ENCODE measurements around the gene FEM1C. TPM values are rescaled to one million over a fixed set of nuclear protein-coding genes. Genes with fewer than 3 reads are reported as not detected.

Gene FEM1C
- total RNA-seq, 2 experiments from 2014 or later: 15.8 to 15.9 TPM

DNA sequence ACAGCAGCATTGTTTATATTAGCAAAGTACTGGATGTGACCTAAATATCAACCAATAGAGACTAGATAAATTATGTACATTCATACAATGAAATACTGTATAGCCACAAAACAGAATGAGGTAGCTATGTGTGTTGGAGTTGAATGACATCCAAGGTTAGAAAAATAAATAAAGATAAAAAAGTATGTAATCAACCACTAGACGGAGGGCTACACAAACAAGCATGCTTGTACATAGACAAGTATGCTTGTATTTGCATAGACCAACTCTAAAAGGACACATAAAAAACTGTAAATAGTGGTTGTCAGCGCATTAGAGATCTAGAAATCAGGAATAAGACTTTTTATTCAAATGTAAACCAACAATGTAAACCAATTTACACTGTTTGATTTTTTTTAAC is 3.0 kb downstream of the FEM1C start:
- Mint-ChIP-seq H3K27me3 (no peaks in the 10 kb centered on the region), H3K27ac (no peak overlapping the region), H3K4me1 (peaks cover 67% of the 10 kb centered on the region), H3K4me3 (peak overlapping the region; percentile 96), H3K36me3 (ENCODE audit: low read depth) (peaks cover 78% of the 10 kb centered on the region), H3K9me3 (ENCODE audit: low read depth) (peaks cover 10% of the 10 kb centered on the region)
- DNase-seq (no peak), ATAC-seq (no peak)
- intact Hi-C loops (cut with DNase I, micrococcal nuclease): no loop called here
- POLR2A ChIA-PET: no interaction called here
- CTCF ChIA-PET: no interaction called here

GRCh38 chr5:115535479-115536035 is 9.0 kb downstream of the FEM1C start:
- ChIA-PET CTCF (interaction anchor here (0.8 to 2.0 kb wide), 3 partner anchors 9 to 99 kb away, joined by 3 to 7 read pairs (median 4); no protein-coding TSS in a partner anchor), POLR2A (no interaction called here)
- H3K27ac Mint-ChIP-seq: no peak overlapping the region
- no peak for DNase-seq
- no peaks in the 10 kb centered on the region for H3K27me3 Mint-ChIP-seq
- peaks cover 5% of the 10 kb centered on the region for H3K9me3 Mint-ChIP-seq (ENCODE audit: low read depth)
- intact Hi-C loops (cut with DNase I, micrococcal nuclease): no loop called here
- H3K4me1 Mint-ChIP-seq: peaks cover 78% of the 10 kb centered on the region
- H3K36me3 Mint-ChIP-seq (ENCODE audit: low read depth): peaks cover 62% of the 10 kb centered on the region
- no peak overlapping the region for H3K4me3 Mint-ChIP-seq
- no peak for ATAC-seq

DNA sequence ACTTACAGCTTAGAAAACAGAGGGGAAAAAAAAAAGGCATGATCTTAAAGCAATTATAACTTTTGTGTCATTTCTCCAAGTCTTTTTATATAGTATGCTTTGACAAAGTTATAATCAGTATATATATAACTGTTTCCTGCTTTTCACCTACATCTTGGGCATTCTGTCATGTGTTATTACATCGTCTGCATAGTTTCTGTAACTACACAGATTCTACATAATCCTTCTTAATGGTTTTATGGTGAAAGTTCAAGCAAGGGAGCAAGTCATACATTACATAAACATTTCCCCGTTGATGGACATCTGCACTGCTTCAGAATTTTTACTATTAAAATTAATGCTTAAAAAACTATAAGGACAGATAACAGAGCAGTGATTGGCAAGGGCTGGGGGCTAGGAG is 12.1 kb downstream of the FEM1C start:
- Mint-ChIP-seq H3K27me3 (no peaks in the 10 kb centered on the region), H3K27ac (no peak overlapping the region), H3K4me3 (no peak overlapping the region), H3K36me3 (ENCODE audit: low read depth) (peaks cover 48% of the 10 kb centered on the region), H3K4me1 (peaks cover 71% of the 10 kb centered on the region), H3K9me3 (ENCODE audit: low read depth) (peaks cover 5% of the 10 kb centered on the region)
- ATAC-seq (no peak), DNase-seq (no peak)
- CTCF ChIA-PET: interaction anchor here (1.2 kb wide), 1 partner anchor 299 kb away, joined by 3 read pairs; no protein-coding TSS in a partner anchor
- POLR2A ChIA-PET: no interaction called here
- intact Hi-C loops (cut with DNase I, micrococcal nuclease): no loop called here

GRCh38 chr5:115531787-115532367 is 12.7 kb downstream of the FEM1C start:
- Mint-ChIP-seq H3K4me1 (peaks cover 66% of the 10 kb centered on the region), H3K36me3 (ENCODE audit: low read depth) (peaks cover 45% of the 10 kb centered on the region), H3K4me3 (no peak overlapping the region), H3K9me3 (ENCODE audit: low read depth) (peaks cover 5% of the 10 kb centered on the region), H3K27ac (no peak overlapping the region), H3K27me3 (no peaks in the 10 kb centered on the region)
- ChIA-PET POLR2A (no interaction called here), CTCF (interaction anchor here (1.2 kb wide), 1 partner anchor 300 kb away, joined by 3 read pairs; no protein-coding TSS in a partner anchor)
- DNase-seq (no peak), ATAC-seq (no peak)
- intact Hi-C loops (cut with DNase I, micrococcal nuclease): no loop called here

- ATAC-seq: no peak
These were observed 13.2 kb downstream of the FEM1C start for GRCh38 chr5:115531380-115531779.

DNA sequence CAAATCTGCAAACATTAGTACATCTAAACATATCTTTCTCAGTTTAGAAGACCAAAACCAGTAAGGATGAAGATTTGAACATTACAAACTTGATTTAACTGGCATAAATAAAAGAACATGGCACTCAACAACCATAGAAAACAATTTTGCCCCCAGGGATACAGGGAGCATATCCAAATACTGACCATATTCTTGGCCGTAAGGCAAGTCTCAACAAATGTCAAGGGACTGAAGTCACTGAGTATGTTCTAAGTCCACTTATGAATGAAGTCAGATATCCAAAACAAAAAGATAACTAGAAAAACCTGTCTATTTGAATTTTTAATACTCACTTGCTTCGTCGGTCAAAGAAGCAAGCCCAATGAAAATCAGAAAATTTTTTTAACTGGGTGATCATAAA is 14.1 kb downstream of the FEM1C start:
- Mint-ChIP-seq H3K27ac (no peak overlapping the region), H3K4me3 (no peak overlapping the region), H3K36me3 (ENCODE audit: low read depth) (peaks cover 42% of the 10 kb centered on the region), H3K27me3 (no peaks in the 10 kb centered on the region), H3K4me1 (peaks cover 56% of the 10 kb centered on the region), H3K9me3 (ENCODE audit: low read depth) (peaks cover 2% of the 10 kb centered on the region)
- ATAC-seq (no peak), DNase-seq (no peak)
- ChIA-PET CTCF (no interaction called here), POLR2A (no interaction called here)
- intact Hi-C loops (cut with DNase I, micrococcal nuclease): no loop called here

More at GRCh38 chr5:115531380-115531779, 13.2 kb downstream of the FEM1C start:
- Mint-ChIP-seq H3K27me3 (no peaks in the 10 kb centered on the region), H3K27ac (no peak overlapping the region), H3K36me3 (ENCODE audit: low read depth) (peaks cover 45% of the 10 kb centered on the region), H3K4me1 (peaks cover 63% of the 10 kb centered on the region), H3K4me3 (no peak overlapping the region), H3K9me3 (ENCODE audit: low read depth) (peaks cover 5% of the 10 kb centered on the region)
- no peak for DNase-seq
- intact Hi-C loops (cut with DNase I, micrococcal nuclease): no loop called here
- POLR2A ChIA-PET: no interaction called here
- CTCF ChIA-PET: interaction anchor here (1.2 kb wide), 1 partner anchor 301 kb away, joined by 3 read pairs; no protein-coding TSS in a partner anchor

DNA sequence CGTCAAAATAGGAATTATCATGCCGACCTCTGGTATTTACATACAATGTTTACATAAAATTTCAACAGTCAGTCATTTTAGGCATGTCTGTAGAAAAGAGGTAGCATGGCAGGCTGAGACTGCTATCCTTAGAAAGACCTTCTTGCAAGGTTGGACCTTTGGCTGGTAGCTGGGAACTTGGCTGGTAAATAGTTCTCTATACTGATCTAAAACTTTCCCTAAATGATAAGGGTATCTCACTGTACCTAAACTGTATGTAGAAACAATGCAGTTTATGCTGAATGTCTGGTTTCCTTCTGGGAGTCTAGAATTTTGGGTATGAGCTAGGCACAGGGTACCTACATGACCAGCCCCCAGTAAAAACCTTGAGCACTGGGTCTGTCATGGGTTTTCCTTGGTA is 18.0 kb downstream of the FEM1C start:
- DNase-seq (no peak), ATAC-seq (no peak)
- peaks cover 56% of the 10 kb centered on the region for H3K4me1 Mint-ChIP-seq
- no peaks in the 10 kb centered on the region for H3K9me3 Mint-ChIP-seq (ENCODE audit: low read depth)
- CTCF ChIA-PET: interaction anchor here (0.6 to 2.3 kb wide), 5 partner anchors 8 to 48 kb away, joined by 3 to 7 read pairs (median 3); no protein-coding TSS in a partner anchor
- no peak overlapping the region for H3K27ac Mint-ChIP-seq
- POLR2A ChIA-PET: interaction anchor here (0.8 kb wide), 1 partner anchor 76 kb away, joined by 3 read pairs; the partner anchor contains the start of gene TICAM2
- H3K36me3 Mint-ChIP-seq (ENCODE audit: low read depth): peaks cover 47% of the 10 kb centered on the region
- intact Hi-C loops (cut with DNase I, micrococcal nuclease): no loop called here
- no peaks in the 10 kb centered on the region for H3K27me3 Mint-ChIP-seq
- H3K4me3 Mint-ChIP-seq: no peak overlapping the region

DNA sequence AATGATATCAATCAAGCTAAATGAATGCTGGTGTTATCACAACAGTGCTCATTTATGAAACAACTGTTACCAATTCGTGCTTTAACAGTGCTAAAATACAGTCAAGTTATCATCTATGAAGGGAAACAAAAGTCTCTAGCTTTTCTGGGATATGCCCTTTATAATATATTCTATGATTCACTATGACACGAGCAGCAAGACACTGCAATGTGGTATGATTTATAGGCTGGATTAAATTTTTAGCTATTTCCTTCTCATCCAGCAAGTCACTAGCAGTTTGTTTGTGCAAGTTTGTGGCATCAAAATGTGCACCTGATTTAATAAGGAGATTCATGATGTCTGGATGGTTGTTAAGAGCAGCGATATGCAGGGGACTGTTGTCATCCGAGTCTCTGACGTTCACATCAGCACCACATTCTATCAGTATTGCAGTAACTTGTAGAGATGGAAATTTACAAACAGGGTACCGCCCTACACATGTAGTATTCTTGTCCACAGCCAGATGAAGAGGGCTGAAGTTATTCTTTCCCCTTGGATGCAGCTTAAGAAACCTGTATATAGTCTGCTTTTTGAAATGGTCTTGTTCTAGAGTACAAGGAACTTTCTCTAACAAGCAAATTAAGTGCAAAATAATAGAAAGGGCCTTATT is 20.3 kb downstream of the FEM1C start:
- ChIA-PET CTCF (interaction anchor here (0.6 to 4.3 kb wide), 2 partner anchors 9 to 51 kb away, joined by 3 to 14 read pairs; no protein-coding TSS in a partner anchor), POLR2A (no interaction called here)
- Mint-ChIP-seq H3K4me1 (peaks cover 48% of the 10 kb centered on the region), H3K4me3 (no peak overlapping the region), H3K36me3 (ENCODE audit: low read depth) (peaks cover 51% of the 10 kb centered on the region), H3K27me3 (no peaks in the 10 kb centered on the region), H3K27ac (no peak overlapping the region), H3K9me3 (ENCODE audit: low read depth) (no peaks in the 10 kb centered on the region)
- intact Hi-C loops (cut with DNase I, micrococcal nuclease): no loop called here
- DNase-seq (no peak), ATAC-seq (no peak)

DNA sequence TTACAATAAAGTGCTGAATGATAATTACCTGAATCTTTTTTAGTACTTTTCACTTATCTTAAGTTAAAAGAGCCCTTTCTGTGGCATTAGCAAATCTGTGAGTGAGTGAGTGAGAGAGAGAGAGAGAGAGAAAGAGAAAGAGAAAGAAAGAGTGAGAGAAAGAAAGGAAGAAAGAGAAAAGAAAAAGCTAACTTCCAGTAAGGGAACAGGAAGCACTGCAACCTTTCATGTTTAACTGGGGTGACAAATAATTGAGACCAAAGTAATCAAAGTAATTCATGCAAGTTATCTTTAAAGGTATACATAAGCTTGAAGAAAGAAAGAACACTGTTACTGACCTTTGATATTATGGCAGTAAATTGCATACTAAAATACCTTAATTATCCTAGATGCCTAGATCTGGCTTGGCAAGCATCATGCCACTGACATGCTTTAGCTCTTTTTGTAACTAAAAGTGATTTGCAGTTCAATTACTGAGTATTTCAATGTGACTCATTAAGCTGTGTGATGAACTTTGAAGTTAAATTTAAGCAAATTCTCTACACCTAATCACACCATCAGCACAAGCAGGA is 21.7 kb downstream of the FEM1C start:
- H3K36me3 Mint-ChIP-seq (ENCODE audit: low read depth): peaks cover 45% of the 10 kb centered on the region
- DNase-seq: no peak
- intact Hi-C loops (cut with DNase I, micrococcal nuclease): no loop called here
- POLR2A ChIA-PET: interaction anchor here (0.6 to 0.7 kb wide), 3 partner anchors 14 to 213 kb away, joined by 3 to 4 read pairs (median 3); no protein-coding TSS in a partner anchor
- no peak overlapping the region for H3K4me3 Mint-ChIP-seq
- no peaks in the 10 kb centered on the region for H3K27me3 Mint-ChIP-seq
- H3K4me1 Mint-ChIP-seq: peaks cover 35% of the 10 kb centered on the region
- CTCF ChIA-PET: interaction anchor here (0.6 to 4.3 kb wide), 6 partner anchors 9 to 126 kb away, joined by 3 to 14 read pairs (median 3); no protein-coding TSS in a partner anchor
- peak overlapping the region; percentile 49 for H3K27ac Mint-ChIP-seq
- H3K9me3 Mint-ChIP-seq (ENCODE audit: low read depth): no peaks in the 10 kb centered on the region
- ATAC-seq: peak; percentile 68

DNA sequence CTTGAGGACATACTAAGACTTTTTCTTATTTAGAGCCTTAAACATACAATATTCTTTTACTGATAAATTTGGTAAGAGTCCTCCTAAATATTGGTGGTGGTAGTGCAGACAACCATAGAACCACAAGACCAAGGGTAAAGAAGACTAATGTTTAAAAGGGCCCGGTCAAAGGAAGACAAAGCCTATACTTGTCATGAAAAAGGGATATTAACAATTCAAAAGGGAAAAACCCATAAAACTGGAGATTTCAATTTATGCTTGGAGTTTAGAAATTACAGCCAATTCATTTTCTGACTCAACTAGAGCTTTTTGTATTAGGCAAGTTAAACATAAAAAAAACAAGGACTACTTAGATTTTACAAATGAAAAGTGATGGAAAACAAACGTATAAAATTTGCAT is 24.4 kb downstream of the FEM1C start:
- DNase-seq (no peak), ATAC-seq (no peak)
- Mint-ChIP-seq H3K27me3 (no peaks in the 10 kb centered on the region), H3K4me1 (peaks cover 30% of the 10 kb centered on the region), H3K4me3 (no peak overlapping the region), H3K9me3 (ENCODE audit: low read depth) (no peaks in the 10 kb centered on the region), H3K36me3 (ENCODE audit: low read depth) (peaks cover 35% of the 10 kb centered on the region), H3K27ac (no peak overlapping the region)
- CTCF ChIA-PET: interaction anchor here (1.0 kb wide), 2 partner anchors 26 to 211 kb away, joined by 3 read pairs; no protein-coding TSS in a partner anchor
- intact Hi-C loops (cut with DNase I, micrococcal nuclease): no loop called here
- POLR2A ChIA-PET: no interaction called here

GRCh38 chr5:115516372-115516771 is 28.2 kb downstream of the FEM1C start:
- intact Hi-C loops (cut with DNase I, micrococcal nuclease): no loop called here
- no peak overlapping the region for H3K27ac Mint-ChIP-seq
- H3K9me3 Mint-ChIP-seq (ENCODE audit: low read depth): peaks cover 8% of the 10 kb centered on the region
- H3K36me3 Mint-ChIP-seq (ENCODE audit: low read depth): peaks cover 18% of the 10 kb centered on the region
- H3K4me1 Mint-ChIP-seq: peaks cover 7% of the 10 kb centered on the region
- no peak overlapping the region for H3K4me3 Mint-ChIP-seq
- CTCF ChIA-PET: interaction anchor here (0.6 to 0.7 kb wide), 3 partner anchors 9 to 207 kb away, joined by 3 to 4 read pairs (median 3); no protein-coding TSS in a partner anchor
- DNase-seq (no peak), ATAC-seq (no peak)
- no peaks in the 10 kb centered on the region for H3K27me3 Mint-ChIP-seq
- POLR2A ChIA-PET: interaction anchor here (0.7 kb wide), 1 partner anchor 380 kb away, joined by 6 read pairs; no protein-coding TSS in a partner anchor

Data from activated CD4-positive, alpha-beta T cell treated with anti-CD3 and anti-CD28 coated beads for 36 hours (primary cell).